Adrenal gland (tissue), 19 donors: ENCODE results near the gene PGLYRP1. TPM values are rescaled to one million over a fixed set of nuclear protein-coding genes. Genes with fewer than 3 reads are reported as not detected.

Source experiments
- DNase-seq, 7 donors: peaks; one replicate each; pipeline ENCODE4 v3.0.0-alpha.2; 2019 to 2020
- H3K27ac ChIP-seq, 5 donors: fragments of 200-600 bp; sonication (generic) in 4 of 5; 1 replicate in 3 of 5; 2 replicates in 2 of 5; pipeline versions ENCODE4 v1.5.1 to v1.8.0; 2016 to 2020; ENCODE audit warnings: mild to moderate bottlenecking in 1 of 5
- H3K27me3 ChIP-seq: fragments of 200-600 bp; 2 replicates; pipeline ENCODE4 v1.8.0; 2021
- H3K36me3 ChIP-seq, 2 donors: fragments of 200-600 bp; replicated peaks in 1 of 2; 1 replicate in 1 of 2; 2 replicates in 1 of 2; pipeline versions ENCODE4 v1.5.1 to v1.8.0; 2018 to 2022
- H3K4me1 ChIP-seq, 2 donors: fragments of 200-600 bp; replicated peaks in 1 of 2; 1 replicate in 1 of 2; 2 replicates in 1 of 2; pipeline versions ENCODE4 v1.5.1 to v1.8.0; 2018 to 2021
- H3K4me3 ChIP-seq, 4 donors: fragments of 200-600 bp; sonication (generic) in 3 of 4; one replicate each; pipeline ENCODE4 v1.5.1; 2016 to 2018
- H3K9me3 ChIP-seq, 3 donors: fragments of 200-600 bp; sonication (generic) in 1 of 3; replicated peaks in 1 of 3; 1 replicate in 2 of 3; 2 replicates in 1 of 3; pipeline versions ENCODE4 v1.5.1 to v1.8.0; 2016 to 2021
- POLR2A ChIP-seq, 2 donors: fragments of 450-650 bp; IDR thresholded peaks; one replicate each; pipeline ENCODE4 v1.6.1; 2017; ENCODE audit warnings: antibody characterized with exemption in 2 of 2, mild to moderate bottlenecking in 2 of 2, moderate library complexity in 1 of 2
- WGBS, 4 donors: extraction: QIAGEN DNeasy Blood & Tissue Kit in 2 of 4; methylation state at CpG; one replicate each; pipeline versions ENCODE4 v1.1.5 to v1.1.7; 2013 to 2017; 5-methylcytosine and 5-hydroxymethylcytosine counted together
- intact Hi-C, 2 donors: fragments of 100-400 bp; cut with DNase I; formaldehyde crosslinking; loops; one replicate each; pipeline versions ENCODE4 v1.14.1 to v1.15.0; 2022 to 2023
- long read RNA-seq, 10 donors: library from polyadenylated mRNA in 3 of 10; unstranded in 2 of 10; stranded (forward) in 1 of 10; transcript quantifications; one replicate each; pipeline ENCODE4 v2.0.0 and lab custom pipeline, GENCODE V29; 2021 to 2026
- polyA plus RNA-seq, 3 donors: library from polyadenylated mRNA; stranded (reverse); fragments of 200-250 nt in 2 of 3; fragments of 350-450 nt in 1 of 3; fragmentation: Illumina TruSeq in 1 of 3; extraction: RNeasy Lipid Tissue Mini Kit (QIAGEN cat#74804) in 1 of 3; gene quantifications; one replicate each; pipeline ENCODE4 v1.2.3, GENCODE V29; 2013 to 2014
- total RNA-seq, 9 donors: library from RNA; depleted of rRNA in 4 of 9; stranded (reverse); fragments of >200 nt in 4 of 9; fragments of 120-200 nt in 1 of 9; fragmentation: NEBNext Ultra II Directional in 1 of 9; extraction: Animal tissue kit (Norgen Biotek cat#: 25700) in 1 of 9; gene quantifications; one replicate each; pipeline versions ENCODE4 v1.1.0 to v1.2.4, GENCODE V29; 2013 to 2023
- TF ChIP-seq, protein P1 (sequence below), 6 experiments: fragments of 450-650 bp in 4 of 6; fragments of 200-600 bp in 2 of 6; sonication (generic) in 1 of 6; IDR thresholded peaks; 1 replicate in 5 of 6; 2 replicates in 1 of 6; pipeline versions ENCODE4 v1.5.1 to v1.8.0; 2016 to 2021; ENCODE audit warnings: antibody characterized with exemption in 6 of 6, mild to moderate bottlenecking in 2 of 6, moderate library complexity in 1 of 6
- donor health status: healthy with polysubstance abuse.
- donor health status: Bipolar disorder and iron deficiency.
- donor health status: DM: yes; HTN: yes; CAD: no.
- donor health status: DM: no; HTN: no; CAD: no.
- donor health status: DM: no; HTN: no; CAD: no.
- donor health status: DM: yes; HTN: yes; CAD: no.

Gene PGLYRP1, protein sequence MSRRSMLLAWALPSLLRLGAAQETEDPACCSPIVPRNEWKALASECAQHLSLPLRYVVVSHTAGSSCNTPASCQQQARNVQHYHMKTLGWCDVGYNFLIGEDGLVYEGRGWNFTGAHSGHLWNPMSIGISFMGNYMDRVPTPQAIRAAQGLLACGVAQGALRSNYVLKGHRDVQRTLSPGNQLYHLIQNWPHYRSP
- total RNA-seq = under 1 TPM in 1 of 9 donors, not detected in 8; 0.17 TPM
- under 1 TPM in 1 of 3 donors, not detected in 2; 0.17 TPM for polyA plus RNA-seq
- long read RNA-seq, donor 1 = 0 reads
- long read RNA-seq, donor 2 = 0 reads
- long read RNA-seq, donor 3 = 0 reads
- long read RNA-seq, donor 4 = 0 reads
- long read RNA-seq, donor 5 = 0 reads
- long read RNA-seq, donor 6 = 0 reads
- long read RNA-seq, donor 7 = 0 reads
- long read RNA-seq, donor 8 = 0 reads
- long read RNA-seq, donor 9 = 0 reads
- long read RNA-seq, donor 10 = 0 reads

DNA sequence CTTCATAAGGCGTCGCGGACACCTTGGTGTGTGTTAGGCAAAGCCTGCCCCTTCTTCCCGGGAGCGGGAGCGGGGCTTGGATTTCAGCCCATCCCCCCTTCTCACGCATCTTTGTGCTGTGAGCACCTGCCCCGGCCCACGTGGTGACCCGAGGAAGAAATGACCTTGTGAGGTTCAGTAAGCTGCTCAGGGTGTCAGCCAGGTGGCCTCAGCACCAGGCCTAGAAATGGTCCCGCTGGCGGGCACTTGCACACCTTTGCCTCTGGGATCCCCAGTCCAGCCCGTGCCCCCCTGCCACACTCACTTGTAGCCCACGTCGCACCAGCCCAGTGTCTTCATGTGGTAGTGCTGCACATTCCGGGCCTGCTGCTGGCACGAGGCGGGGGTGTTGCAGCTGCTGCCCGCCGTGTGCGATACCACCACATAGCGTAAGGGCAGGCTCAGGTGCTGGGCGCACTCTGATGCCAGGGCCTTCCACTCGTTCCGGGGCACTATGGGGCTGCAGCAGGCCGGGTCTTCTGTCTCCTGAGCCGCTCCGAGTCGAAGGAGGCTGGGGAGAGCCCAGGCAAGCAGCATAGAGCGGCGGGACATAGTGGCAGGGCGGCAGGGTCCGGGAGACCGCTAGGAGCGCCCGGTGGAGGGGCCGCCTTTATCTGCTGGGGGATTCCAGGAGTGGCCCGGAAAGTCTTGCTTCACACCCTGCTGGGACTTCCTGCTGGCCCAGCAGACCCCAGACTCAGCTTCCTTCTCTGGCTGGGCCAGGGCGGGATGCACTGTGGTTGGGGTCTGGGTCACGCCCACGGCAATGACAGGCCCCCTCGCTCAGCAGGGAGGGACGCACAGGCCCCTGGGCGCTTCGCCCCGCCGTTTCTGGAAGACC lies at the start of gene PGLYRP1:
Gene PGLYRP1, minus strand, starts transcription at position 623 of the 880 bp plus-strand sequence. Its CDS starts 32 bp downstream, at position 591.
- H3K4me3 ChIP-seq = no peak within 1 kb of the TSS
- H3K27ac ChIP-seq = no peak within 1 kb of the TSS
- no peaks in the 10 kb centered on the region for H3K36me3 ChIP-seq
- peaks cover 29% of the 10 kb centered on the region for H3K27me3 ChIP-seq
- intact Hi-C loops = loop anchor here in 1 of 2 donors (10.0 kb wide), 1 partner anchor 52 kb away; no protein-coding TSS in a partner anchor
- 17 to 41% (median 25%) methylated on average over 14 to 47 of the region's 47 CpGs for WGBS, 4 donors
- TF ChIP-seq, protein P1, sequence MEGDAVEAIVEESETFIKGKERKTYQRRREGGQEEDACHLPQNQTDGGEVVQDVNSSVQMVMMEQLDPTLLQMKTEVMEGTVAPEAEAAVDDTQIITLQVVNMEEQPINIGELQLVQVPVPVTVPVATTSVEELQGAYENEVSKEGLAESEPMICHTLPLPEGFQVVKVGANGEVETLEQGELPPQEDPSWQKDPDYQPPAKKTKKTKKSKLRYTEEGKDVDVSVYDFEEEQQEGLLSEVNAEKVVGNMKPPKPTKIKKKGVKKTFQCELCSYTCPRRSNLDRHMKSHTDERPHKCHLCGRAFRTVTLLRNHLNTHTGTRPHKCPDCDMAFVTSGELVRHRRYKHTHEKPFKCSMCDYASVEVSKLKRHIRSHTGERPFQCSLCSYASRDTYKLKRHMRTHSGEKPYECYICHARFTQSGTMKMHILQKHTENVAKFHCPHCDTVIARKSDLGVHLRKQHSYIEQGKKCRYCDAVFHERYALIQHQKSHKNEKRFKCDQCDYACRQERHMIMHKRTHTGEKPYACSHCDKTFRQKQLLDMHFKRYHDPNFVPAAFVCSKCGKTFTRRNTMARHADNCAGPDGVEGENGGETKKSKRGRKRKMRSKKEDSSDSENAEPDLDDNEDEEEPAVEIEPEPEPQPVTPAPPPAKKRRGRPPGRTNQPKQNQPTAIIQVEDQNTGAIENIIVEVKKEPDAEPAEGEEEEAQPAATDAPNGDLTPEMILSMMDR (IDR thresholded peaks at IDR 0.05) = no peak
- TF ChIP-seq POLR2A (IDR thresholded peaks at IDR 0.05) = no peak
- no peaks in the 10 kb centered on the region for H3K9me3 ChIP-seq
- peak in 1 of 7 donors; percentile 13 for DNase-seq
- no peaks in the 10 kb centered on the region for H3K4me1 ChIP-seq

DNA sequence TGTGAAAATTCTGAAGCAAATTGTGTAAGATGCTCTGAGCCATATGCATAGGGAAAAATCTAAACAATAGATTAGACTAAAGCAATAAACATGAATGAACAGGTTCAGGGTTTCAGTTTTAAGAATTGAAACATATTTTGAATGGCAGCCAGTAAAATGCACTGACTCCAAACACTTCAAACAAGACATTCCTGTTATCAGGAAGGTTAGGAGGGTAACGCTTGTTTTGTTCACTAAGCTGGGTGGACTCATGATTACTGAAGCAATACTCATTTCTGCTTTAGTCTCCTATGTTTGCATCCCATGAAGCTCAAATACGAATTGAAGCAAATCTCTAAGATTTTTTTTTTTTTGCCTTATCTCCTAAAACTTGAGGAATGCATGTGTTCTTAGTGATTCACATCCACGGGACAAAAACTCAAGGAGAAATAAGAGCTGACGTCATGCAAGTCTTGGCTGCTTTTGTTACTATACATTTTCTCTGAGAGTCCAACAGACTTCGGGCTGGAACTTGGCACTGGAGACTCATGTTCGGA lies 47.0 kb upstream of the PGLYRP1 start:
- peaks cover 9 to 15% of the 10 kb centered on the region in 2 donors for H3K4me1 ChIP-seq
- no peaks in the 10 kb centered on the region for H3K9me3 ChIP-seq
- no peaks in the 10 kb centered on the region for H3K36me3 ChIP-seq
- peak overlapping the region in 2 of 5 donors; percentile 34 to 46 for H3K27ac ChIP-seq
- no peak for TF ChIP-seq POLR2A (IDR thresholded peaks at IDR 0.05)
- TF ChIP-seq, protein P1 (IDR thresholded peaks at IDR 0.05) = no peak
- 21 to 34% (median 27%) methylated on average over 6 of the region's 6 CpGs for WGBS, 4 donors
- peak in 4 of 7 donors; percentile 31 to 50 (median 33) for DNase-seq
- intact Hi-C loops = loop anchor here in 1 of 2 donors (10.0 kb wide), 1 partner anchor 45 kb away; the partner anchor contains the start of gene PGLYRP1
- no peak overlapping the region for H3K4me3 ChIP-seq
- H3K27me3 ChIP-seq = peaks cover 7% of the 10 kb centered on the region

DNA sequence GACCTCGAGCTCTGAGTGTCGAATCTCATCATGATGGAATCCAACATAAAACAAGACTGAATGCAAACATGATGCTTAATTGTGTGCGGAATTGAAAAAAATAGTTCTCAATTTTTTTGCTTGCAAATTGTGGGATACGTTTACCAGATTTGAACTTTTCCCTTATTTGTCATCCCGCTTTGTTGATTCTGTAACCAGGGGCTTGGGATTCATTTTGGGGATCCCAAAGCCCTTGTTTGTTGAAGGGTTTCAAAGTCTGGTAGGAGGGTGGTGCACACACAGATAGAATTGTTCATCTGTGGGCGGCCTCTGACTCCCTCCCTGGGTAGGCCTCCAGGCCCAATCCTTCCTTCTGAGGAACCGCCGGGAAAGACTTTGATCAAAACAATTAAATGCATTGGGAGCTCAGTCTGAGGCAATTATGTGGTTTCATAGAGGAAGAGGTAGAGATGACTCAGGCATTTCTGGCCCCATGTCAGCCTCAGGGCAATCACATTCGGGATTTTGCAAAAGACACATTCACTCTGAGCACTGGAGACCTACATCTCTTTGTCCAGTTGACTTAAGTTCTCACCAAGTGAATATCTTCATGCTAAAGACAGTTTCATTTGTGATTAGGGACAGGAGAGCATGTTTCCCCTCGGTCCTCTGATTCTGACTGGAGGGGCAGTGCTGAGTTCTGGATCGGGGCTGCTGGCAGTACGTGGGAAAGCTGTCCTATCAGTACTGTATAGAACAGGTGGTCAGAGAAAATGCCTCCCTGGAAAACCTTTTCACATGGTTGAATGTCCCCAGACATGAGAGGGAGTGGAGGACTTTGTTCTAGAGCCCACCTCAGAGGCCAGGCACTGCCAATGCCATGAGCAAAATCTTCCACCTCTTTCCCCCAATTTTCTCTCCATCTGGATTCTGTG lies 45.7 kb upstream of the PGLYRP1 start:
- Histone ChIP-seq H3K27ac (peak overlapping the region in 1 of 5 donors; percentile 48), H3K9me3 (no peaks in the 10 kb centered on the region), H3K36me3 (no peaks in the 10 kb centered on the region), H3K4me3 (no peak overlapping the region), H3K27me3 (peaks cover 7% of the 10 kb centered on the region), H3K4me1 (peaks cover 9 to 15% of the 10 kb centered on the region in 2 donors)
- 63 to 81% (median 72%) methylated on average over 12 of the region's 12 CpGs for WGBS, 4 donors
- intact Hi-C loops = no loop called here
- TF ChIP-seq POLR2A (IDR thresholded peaks at IDR 0.05) = no peak
- peak; percentile 26 to 63 (median 45) for DNase-seq

DNA sequence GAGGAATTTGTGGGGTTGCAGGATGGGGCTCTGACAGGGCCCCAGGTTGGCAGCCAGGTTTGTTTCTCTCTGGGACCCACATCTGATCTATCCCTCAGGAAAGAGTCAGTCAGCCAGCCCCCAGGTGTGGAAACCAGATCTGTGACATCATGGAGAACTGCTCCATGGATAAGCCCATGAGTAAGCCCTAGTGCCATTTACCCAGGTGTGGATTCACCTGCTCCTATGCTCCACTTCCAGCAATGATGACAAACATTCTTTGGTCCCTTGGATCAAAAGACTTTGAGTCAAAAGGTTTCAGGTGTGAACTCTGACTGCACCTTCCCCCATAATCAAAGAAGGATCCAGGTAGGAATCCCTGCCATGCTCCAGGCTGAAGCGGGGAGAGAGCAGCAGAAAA lies 44.8 kb upstream of the PGLYRP1 start:
- intact Hi-C loops = no loop called here
- no peak overlapping the region for H3K4me3 ChIP-seq
- H3K9me3 ChIP-seq = no peaks in the 10 kb centered on the region
- H3K27ac ChIP-seq = no peak overlapping the region
- no peak for TF ChIP-seq POLR2A (IDR thresholded peaks at IDR 0.05)
- TF ChIP-seq, protein P1 (IDR thresholded peaks at IDR 0.05) = no peak
- H3K4me1 ChIP-seq = peaks cover 9 to 15% of the 10 kb centered on the region in 2 donors
- WGBS, 4 donors = 92 to 100% (median 100%) methylated on average over 1 of the region's 1 CpG
- no peak for DNase-seq
- H3K27me3 ChIP-seq = peaks cover 7% of the 10 kb centered on the region
- no peaks in the 10 kb centered on the region for H3K36me3 ChIP-seq
